ENCODE data around the gene SLC12A7.

The SLC12A7 gene

DNA sequence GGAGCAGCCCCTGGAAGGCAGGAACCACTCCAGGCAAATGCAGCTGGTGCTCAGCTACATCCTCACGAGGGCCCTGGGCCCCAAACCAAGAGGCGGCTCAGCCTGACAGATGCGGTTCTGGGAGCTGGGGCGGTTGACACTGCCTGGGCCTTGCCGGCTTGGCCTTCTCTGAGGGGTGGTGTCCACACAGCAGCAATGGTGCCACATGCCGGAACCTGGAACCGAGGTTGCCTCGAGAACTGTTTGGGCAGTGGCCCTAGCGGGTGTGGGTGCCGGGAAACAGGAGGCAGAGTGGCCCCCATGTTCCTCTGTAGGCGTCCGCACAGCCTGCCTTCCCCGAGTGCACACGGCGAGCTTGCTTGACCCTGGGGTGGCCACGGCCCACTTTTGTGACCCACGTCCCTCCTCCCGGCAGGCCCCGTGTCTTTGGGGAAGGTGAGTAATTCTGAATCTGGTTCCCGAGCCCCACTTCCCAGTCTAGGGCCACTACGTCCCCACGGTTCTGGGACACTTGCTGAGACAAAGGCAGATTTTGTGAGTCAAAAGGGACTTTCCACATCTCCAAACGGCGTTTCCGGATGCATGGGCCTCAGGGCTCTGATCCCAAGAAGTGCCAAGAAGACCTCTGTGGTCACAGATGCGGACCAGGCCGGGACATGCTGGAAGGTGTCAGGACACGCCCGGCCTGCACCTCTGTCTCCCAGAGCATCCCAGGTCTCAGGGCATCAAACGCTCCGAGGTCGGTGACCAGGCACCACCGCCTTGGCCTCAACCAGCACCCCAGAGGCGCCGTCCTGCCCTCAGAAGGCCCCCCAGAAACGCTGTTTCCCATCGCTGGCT, 27.7 kb upstream of the SLC12A7 start:
- DNase-seq (ENCODE audit: insufficient read length), result no peak
- no peak for FAIRE-seq
- TF ChIP-seq TAF1 (IDR thresholded peaks at IDR 0.05; ENCODE audit: borderline replicate concordance, low read depth, low read length) (no peak), POLR2AphosphoS5 (IDR thresholded peaks at IDR 0.05; ENCODE audit: low read depth, low read length) (no peak), POLR2A (IDR thresholded peaks at IDR 0.05; ENCODE audit: low read depth, low read length) (no peak)

DNA sequence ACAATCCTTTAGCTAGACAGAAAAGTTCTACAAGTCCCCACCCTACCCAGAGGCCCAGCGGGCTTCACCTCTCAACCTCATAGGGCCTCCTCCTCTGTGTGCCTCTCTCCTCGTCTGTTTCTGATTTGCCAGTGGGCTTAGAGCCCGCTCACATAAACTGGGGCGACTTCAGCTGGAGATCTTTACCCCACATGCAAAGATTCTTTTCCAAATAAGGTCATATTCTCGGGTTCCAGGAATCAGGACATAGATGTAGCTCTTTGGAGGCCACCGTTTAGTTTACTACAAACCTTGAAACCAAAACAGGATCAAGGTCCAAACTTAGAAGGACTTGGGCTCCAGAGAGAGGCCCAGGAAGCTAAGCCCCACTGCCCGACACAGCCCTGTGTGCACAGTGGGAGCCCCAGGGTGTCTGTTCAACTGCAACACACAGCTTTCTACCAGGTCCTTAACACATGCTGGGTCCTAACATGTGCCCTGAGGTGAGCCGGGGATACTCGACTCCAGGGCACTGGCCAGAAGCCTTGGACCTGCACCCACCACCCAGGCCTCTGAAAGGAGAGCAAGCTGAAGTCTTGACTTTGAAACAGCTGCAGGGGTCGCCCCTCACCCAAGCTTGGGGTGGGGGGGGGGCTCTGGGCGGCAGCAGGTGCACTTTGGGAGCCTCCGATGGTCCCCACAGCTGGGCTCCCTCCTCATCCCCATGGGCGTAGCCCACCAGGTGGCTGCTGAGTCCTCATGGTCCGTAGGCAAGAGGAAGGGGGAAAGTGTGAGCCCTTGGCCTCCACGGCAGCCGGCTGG, 26.8 kb upstream of the SLC12A7 start:
- no peak for FAIRE-seq
- TF ChIP-seq POLR2A (IDR thresholded peaks at IDR 0.05; ENCODE audit: low read depth, low read length) (no peak), POLR2AphosphoS5 (IDR thresholded peaks at IDR 0.05; ENCODE audit: low read depth, low read length) (no peak), TAF1 (IDR thresholded peaks at IDR 0.05; ENCODE audit: borderline replicate concordance, low read depth, low read length) (no peak)

DNA sequence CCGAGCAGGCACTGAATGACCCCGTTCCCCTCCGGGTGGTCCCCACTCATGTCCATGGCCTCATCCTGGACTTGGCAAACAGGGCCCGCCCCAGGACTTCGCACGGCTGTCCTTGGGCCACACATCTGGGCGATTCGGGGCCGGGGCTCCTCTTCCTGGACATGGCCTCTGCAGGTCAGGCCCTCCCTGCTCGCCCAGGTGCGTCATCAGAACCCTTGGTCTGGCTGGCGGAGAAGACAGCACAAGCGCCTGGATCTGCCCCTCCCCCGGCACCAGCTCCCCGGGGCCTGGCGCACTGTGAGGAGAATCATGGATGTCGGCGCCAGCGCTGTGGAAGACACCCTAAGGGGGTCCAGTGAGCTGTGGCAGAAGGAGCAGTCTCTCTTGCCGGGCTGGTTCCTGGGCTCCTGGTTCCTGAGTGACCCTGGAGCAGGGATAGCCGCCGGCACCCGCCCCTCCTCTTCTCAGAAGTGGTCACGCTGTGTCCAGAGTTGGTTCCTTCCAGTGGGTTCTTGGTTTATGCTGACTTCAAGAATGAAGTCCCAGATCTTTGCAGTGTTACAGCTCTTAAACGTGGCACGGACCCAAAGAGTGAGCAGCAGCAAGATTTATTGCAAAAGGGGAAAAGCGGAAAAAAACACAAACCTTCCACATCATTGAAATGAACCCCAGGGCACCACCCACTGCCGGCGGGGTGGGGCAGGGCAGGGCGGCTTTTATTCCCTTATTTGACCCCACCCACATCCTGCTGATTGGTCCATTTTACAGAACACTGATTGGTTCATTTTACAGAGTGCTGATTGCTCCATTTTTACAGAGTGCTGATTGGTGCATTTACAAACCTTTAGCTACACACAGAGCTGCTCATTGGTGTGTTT, 25.9 kb upstream of the SLC12A7 start:
- TF ChIP-seq POLR2A (IDR thresholded peaks at IDR 0.05; ENCODE audit: low read depth, low read length) (no peak), POLR2AphosphoS5 (IDR thresholded peaks at IDR 0.05; ENCODE audit: low read depth, low read length) (no peak), TAF1 (IDR thresholded peaks at IDR 0.05; ENCODE audit: borderline replicate concordance, low read depth, low read length) (no peak)
- FAIRE-seq, result no peak

More for the DNA sequence above, 26.8 kb upstream of the SLC12A7 start:
- DNase-seq (ENCODE audit: insufficient read length), result no peak

DNA sequence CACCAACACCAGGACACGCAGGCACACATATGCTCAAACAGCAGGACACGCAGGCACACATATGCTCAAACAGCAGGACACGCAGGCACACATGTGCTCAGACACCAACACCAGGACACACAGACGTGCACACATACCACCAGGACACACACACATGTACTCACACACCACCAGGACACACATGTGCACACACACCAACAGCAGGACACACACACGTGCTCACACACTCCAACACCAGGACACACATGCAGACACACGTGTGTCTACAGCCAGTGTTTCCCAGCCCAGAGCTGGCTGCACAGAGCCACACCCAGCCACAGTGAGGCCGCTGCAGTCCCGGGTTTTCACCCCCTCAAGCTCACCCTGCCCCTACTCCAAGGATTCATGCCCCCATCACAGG, 25.0 kb upstream of the SLC12A7 start:
- TF ChIP-seq POLR2A (IDR thresholded peaks at IDR 0.05; ENCODE audit: low read depth, low read length) (no peak), TAF1 (IDR thresholded peaks at IDR 0.05; ENCODE audit: borderline replicate concordance, low read depth, low read length) (no peak), POLR2AphosphoS5 (IDR thresholded peaks at IDR 0.05; ENCODE audit: low read depth, low read length) (no peak)
- no peak for FAIRE-seq
- DNase-seq (ENCODE audit: insufficient read length), result no peak

More for the DNA sequence above, 25.9 kb upstream of the SLC12A7 start:
- DNase-seq (ENCODE audit: insufficient read length), result no peak

DNA sequence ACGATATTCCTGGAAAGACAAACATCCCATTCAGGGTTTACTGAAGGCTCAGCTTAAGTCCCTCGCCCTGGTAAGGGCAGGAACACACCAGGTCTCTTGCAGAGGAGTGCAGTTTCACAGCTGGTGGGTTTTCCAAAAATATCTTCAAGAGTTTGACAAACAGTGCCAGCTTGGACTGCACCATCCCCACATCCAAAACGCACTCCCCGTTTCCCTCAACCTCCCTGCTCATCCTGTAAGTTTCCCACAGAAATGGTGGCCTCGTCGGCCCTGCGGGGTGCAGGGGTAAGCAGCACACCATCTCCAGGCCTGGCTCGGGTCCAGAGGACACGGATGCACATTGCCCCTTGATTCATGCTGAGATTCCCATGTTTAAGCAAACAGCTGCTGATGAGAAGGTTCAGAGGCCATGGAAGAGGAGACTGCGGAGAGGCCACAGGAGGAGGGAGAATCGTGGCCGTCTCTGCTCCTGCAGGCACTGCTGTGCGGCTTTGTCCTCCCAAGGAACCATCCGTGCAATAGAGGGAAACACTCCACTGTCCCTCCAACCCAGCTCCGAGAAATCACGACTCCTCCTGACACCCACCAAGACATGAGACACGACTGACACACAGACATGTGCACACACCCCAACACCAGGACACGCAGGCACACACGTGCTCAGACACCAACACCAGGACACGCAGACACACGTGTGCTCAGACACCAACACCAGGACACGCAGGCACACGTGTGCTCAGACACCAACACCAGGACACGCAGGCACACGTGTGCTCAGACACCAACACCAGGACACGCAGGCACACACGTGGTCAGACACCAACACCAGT, 24.0 kb upstream of the SLC12A7 start:
- FAIRE-seq, result no peak
- TF ChIP-seq POLR2AphosphoS5 (IDR thresholded peaks at IDR 0.05; ENCODE audit: low read depth, low read length), result no peak
- no peak for TF ChIP-seq TAF1 (IDR thresholded peaks at IDR 0.05; ENCODE audit: borderline replicate concordance, low read depth, low read length)
- no peak for TF ChIP-seq POLR2A (IDR thresholded peaks at IDR 0.05; ENCODE audit: low read depth, low read length)
- DNase-seq (ENCODE audit: insufficient read length), result no peak

DNA sequence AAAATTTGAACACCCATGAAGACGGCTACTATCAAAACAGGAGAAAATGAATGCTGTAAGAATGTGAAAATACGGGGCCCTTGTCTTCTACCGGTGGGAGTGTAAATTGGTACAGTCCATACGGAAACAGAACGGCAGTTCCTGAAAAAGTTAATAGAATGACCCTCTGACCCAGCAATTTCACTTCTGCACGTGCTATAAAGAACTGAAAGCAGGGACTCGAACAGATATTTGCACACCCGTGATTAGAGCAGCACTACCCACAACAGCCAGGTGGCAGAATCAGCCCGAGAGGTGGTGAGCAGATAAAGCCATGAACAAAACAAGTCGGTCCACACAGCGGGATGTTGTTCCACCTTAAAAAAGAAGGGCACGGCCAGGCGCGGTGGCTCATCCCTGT, 22.6 kb upstream of the SLC12A7 start:
- peak; percentile 74 for FAIRE-seq
- TF ChIP-seq POLR2A (IDR thresholded peaks at IDR 0.05; ENCODE audit: low read depth, low read length) (no peak), POLR2AphosphoS5 (IDR thresholded peaks at IDR 0.05; ENCODE audit: low read depth, low read length) (no peak), TAF1 (IDR thresholded peaks at IDR 0.05; ENCODE audit: borderline replicate concordance, low read depth, low read length) (no peak)
- no peak for DNase-seq (ENCODE audit: insufficient read length)

DNA sequence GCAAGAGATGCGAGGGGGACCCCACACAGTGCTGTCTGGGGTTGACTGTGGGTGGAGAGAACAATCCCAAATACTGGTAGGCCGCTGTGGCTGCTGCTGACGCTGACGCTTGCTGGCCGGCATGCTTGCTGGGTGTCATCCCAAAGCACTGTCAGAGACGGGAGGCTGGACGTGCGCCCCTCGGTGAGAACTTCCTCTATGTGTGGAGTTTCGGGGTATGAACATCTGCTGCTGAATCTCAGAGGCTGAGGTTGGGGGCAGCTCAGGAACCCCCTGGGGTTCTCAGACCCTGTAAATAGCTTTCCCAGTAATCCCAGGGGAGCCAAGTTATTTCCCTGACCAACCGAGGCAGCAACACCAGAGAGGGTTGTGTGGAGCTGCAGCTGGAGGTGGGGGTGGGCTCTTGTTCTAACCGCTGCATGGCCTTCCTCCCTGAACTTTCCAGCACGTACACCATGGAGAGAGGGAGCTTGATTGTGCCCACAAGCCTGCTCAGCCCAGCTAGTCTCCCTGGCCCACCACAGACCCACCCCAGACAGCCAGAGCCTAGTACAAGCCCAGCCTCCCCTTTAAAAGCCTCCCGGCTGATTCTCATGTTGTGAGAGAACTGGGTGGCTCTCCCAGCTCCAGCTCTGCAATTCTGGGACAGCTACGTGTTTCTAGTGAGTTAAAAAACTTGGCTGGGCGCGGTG, 21.8 kb upstream of the SLC12A7 start:
- no peak for FAIRE-seq
- DNase-seq (ENCODE audit: insufficient read length), result no peak
- no peak for TF ChIP-seq TAF1 (IDR thresholded peaks at IDR 0.05; ENCODE audit: borderline replicate concordance, low read depth, low read length)
- no peak for TF ChIP-seq POLR2A (IDR thresholded peaks at IDR 0.05; ENCODE audit: low read depth, low read length)
- TF ChIP-seq POLR2AphosphoS5 (IDR thresholded peaks at IDR 0.05; ENCODE audit: low read depth, low read length), result no peak

DNA sequence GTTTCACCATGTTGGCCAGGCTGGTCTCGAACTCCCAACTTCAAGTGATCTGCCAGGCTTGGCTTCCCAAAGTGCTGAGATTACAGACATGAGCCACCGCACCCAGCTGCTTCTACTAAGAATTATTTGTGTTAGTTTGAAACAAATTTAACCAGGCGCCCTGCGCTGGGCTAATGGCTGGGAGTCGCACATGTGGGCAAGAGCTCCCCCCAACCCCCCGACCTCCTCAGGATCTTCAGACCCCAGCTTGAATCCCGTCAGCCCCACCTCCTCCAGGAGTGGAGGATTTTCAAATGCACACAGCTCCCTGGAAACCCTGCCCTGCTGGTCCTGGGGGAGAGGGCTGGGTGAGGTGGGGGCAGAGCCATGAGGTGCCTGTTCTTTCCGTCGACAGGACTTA, 21.2 kb upstream of the SLC12A7 start:
- no peak for TF ChIP-seq TAF1 (IDR thresholded peaks at IDR 0.05; ENCODE audit: borderline replicate concordance, low read depth, low read length)
- TF ChIP-seq POLR2AphosphoS5 (IDR thresholded peaks at IDR 0.05; ENCODE audit: low read depth, low read length), result no peak
- TF ChIP-seq POLR2A (IDR thresholded peaks at IDR 0.05; ENCODE audit: low read depth, low read length), result no peak
- no peak for FAIRE-seq
- no peak for DNase-seq (ENCODE audit: insufficient read length)

DNA sequence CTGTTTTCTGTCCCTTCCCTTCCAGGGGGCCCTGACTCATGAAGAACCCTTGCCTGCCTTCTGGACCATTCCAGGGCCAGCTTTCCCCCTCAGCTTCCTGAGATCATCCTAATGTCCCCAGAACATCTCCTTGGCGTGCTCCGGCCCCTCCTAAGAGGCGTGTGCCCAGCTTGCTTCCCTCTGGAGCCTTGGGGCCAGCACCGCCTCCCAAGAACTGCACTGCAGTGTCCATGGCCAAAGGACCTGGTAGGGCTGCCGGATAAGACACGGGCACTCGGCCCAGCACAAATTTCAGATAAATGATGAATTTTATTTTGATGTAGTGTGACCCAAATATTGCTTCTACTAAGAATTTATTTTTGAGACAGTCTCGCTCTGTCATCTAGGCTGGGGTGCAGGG, 20.7 kb upstream of the SLC12A7 start:
- no peak for FAIRE-seq

DNA sequence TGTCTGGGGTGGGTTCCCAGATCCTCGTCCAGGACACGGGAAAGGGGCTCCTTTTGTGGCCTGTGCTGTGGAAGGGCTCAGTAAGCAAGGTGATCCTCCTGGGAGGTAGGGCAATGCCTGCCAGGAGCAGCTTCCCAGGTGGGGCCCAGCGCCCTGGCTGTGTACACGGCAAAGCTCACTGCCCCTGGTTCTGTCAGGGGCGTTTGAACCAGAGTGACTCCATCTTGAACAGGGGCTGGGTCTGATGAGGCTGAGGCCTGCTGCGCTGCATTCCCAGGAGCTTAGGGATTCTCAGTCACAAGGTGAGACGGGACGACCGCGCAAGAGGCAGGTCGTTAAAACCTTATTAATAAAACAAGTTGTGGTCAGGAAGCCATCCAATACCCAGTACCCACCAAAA, 19.9 kb upstream of the SLC12A7 start:
- DNase-seq (ENCODE audit: insufficient read length), result no peak
- TF ChIP-seq POLR2AphosphoS5 (IDR thresholded peaks at IDR 0.05; ENCODE audit: low read depth, low read length), result no peak
- TF ChIP-seq POLR2A (IDR thresholded peaks at IDR 0.05; ENCODE audit: low read depth, low read length), result no peak
- TF ChIP-seq TAF1 (IDR thresholded peaks at IDR 0.05; ENCODE audit: borderline replicate concordance, low read depth, low read length), result no peak
- FAIRE-seq, result no peak

More for the DNA sequence above, 20.7 kb upstream of the SLC12A7 start:
- DNase-seq (ENCODE audit: insufficient read length), result no peak
- no peak for TF ChIP-seq POLR2A (IDR thresholded peaks at IDR 0.05; ENCODE audit: low read depth, low read length)
- TF ChIP-seq TAF1 (IDR thresholded peaks at IDR 0.05; ENCODE audit: borderline replicate concordance, low read depth, low read length), result no peak
